ENCODE data around the gene HBE1. TPM values are rescaled to one million over a fixed set of nuclear protein-coding genes. Genes with fewer than 3 reads are reported as not detected.
A peak's percentile ranks its signal among the peaks of the same experiment; 100 is the strongest.

The HBE1 gene
- total RNA-seq, 3 donors from 2014 or later, result 1.3 to 2.3 (median 2.0) TPM

GRCh38 chr11:5290106-5290505 is 20.4 kb upstream of the HBE1 start:
- Mint-ChIP-seq H3K36me3 (ENCODE audit: insufficient read depth) (no peaks in the 10 kb centered on the region), H3K27me3 (ENCODE audit: low read depth) (no peaks in the 10 kb centered on the region), H3K4me3 (no peak overlapping the region), H3K9me3 (peaks cover 3% of the 10 kb centered on the region), H3K4me1 (ENCODE audit: low read depth) (no peaks in the 10 kb centered on the region)
- DNase-seq (no peak), ATAC-seq (no peak)

DNA sequence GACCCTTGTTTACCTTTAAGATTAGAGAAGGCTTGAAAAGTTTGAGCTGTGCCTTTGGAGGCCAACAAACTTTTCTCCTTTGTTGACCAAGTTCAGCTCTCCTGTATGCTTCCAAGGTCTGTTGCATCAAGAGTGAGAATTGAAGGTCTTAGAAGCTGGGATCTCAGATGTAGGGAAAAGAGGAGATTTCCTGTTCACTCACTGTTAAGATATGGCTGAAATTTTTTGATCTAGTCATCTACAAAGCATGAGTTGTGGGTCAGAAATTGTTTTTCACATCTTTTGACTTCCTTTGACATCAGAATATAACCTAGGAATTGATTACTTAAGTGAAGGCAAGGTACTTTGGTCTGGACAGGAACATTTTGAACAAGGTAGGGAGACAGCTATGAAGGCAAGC is 20.0 kb upstream of the HBE1 start:
- Mint-ChIP-seq H3K4me1 (ENCODE audit: low read depth) (no peaks in the 10 kb centered on the region), H3K36me3 (ENCODE audit: insufficient read depth) (no peaks in the 10 kb centered on the region), H3K9me3 (peaks cover 3% of the 10 kb centered on the region), H3K4me3 (no peak overlapping the region), H3K27me3 (ENCODE audit: low read depth) (no peaks in the 10 kb centered on the region)
- DNase-seq (no peak), ATAC-seq (no peak)

GRCh38 chr11:5288906-5289550 is 19.3 kb upstream of the HBE1 start:
- Mint-ChIP-seq H3K9me3 (peaks cover 3% of the 10 kb centered on the region), H3K27me3 (ENCODE audit: low read depth) (no peaks in the 10 kb centered on the region), H3K4me3 (no peak overlapping the region), H3K36me3 (ENCODE audit: insufficient read depth) (no peaks in the 10 kb centered on the region), H3K4me1 (ENCODE audit: low read depth) (no peaks in the 10 kb centered on the region)
- DNase-seq, result no peak
- ATAC-seq, result no peak

DNA sequence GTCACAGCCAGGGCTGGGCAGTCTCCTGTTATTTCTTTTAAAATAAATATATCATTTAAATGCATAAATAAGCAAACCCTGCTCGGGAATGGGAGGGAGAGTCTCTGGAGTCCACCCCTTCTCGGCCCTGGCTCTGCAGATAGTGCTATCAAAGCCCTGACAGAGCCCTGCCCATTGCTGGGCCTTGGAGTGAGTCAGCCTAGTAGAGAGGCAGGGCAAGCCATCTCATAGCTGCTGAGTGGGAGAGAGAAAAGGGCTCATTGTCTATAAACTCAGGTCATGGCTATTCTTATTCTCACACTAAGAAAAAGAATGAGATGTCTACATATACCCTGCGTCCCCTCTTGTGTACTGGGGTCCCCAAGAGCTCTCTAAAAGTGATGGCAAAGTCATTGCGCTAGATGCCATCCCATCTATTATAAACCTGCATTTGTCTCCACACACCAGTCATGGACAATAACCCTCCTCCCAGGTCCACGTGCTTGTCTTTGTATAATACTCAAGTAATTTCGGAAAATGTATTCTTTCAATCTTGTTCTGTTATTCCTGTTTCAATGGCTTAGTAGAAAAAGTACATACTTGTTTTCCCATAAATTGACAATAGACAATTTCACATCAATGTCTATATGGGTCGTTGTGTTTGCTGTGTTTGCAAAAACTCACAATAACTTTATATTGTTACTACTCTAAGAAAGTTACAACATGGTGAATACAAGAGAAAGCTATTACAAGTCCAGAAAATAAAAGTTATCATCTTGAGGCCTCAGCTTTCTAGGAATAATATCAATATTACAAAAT is 18.6 kb upstream of the HBE1 start:
- DNase-seq, result no peak
- no peaks in the 10 kb centered on the region for H3K4me1 Mint-ChIP-seq (ENCODE audit: low read depth)
- H3K27me3 Mint-ChIP-seq (ENCODE audit: low read depth), result no peaks in the 10 kb centered on the region

DNA sequence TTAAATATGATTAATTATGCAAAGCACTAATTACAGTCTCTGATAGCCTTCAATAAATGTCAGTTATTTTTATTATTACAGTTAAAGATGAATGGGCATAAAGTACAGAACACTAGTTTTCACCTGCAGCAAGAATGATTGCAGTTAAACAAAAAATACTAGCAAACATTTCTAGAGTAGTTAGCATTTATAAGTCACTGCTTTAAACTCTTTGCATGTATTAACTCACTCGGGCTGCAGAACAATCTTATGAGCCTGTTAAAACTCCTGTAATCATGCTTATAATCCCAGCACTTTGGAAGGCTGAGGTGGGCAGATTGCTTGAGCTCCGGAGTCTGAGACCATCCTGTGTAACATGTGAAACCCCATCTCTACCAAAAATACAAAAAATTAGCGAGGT is 17.2 kb upstream of the HBE1 start:
- H3K27me3 Mint-ChIP-seq (ENCODE audit: low read depth), result no peaks in the 10 kb centered on the region
- no peak overlapping the region for H3K4me3 Mint-ChIP-seq
- H3K36me3 Mint-ChIP-seq (ENCODE audit: insufficient read depth), result no peaks in the 10 kb centered on the region
- no peaks in the 10 kb centered on the region for H3K4me1 Mint-ChIP-seq (ENCODE audit: low read depth)
- DNase-seq, result no peak
- H3K9me3 Mint-ChIP-seq, result no peaks in the 10 kb centered on the region
- ATAC-seq, result no peak

More for the DNA sequence above, 18.6 kb upstream of the HBE1 start:
- no peak for ATAC-seq
- Mint-ChIP-seq H3K36me3 (ENCODE audit: insufficient read depth) (no peaks in the 10 kb centered on the region), H3K9me3 (peaks cover 3% of the 10 kb centered on the region), H3K4me3 (no peak overlapping the region)

GRCh38 chr11:5286351-5286750 is 16.6 kb upstream of the HBE1 start:
- Mint-ChIP-seq H3K9me3 (no peaks in the 10 kb centered on the region), H3K4me1 (ENCODE audit: low read depth) (no peaks in the 10 kb centered on the region), H3K27me3 (ENCODE audit: low read depth) (no peaks in the 10 kb centered on the region), H3K4me3 (no peak overlapping the region), H3K36me3 (ENCODE audit: insufficient read depth) (no peaks in the 10 kb centered on the region)
- DNase-seq (no peak), ATAC-seq (no peak)

DNA sequence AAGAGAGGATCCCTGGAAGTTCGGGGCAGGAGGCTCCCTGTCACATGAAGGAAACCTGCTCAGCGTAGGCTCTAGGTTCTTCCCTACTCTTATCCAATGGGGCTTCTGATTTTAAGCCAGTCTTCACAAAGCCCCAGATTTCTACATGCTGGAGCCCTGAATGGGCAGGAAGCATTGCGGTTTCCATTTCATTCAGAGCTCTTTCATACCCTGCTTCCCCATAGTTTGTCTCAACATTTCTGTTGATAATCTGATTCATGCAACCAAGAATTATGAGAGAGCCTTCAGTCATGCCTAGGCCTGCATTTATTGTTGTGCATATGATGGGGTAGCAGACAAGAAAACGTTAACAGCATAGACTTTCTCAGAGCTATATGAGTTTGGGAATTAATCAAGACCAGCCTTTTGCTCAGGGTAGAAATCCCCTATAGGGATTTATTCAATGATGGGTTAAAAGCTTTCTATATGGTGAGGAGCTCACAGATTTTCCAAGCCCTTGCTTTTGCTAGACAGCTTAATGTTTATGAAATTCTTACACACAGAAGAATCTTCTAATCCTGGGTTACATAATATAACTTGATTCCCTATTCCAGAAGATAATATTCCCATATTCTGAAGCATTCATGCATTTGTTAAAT is 16.1 kb upstream of the HBE1 start:
- H3K9me3 Mint-ChIP-seq, result no peaks in the 10 kb centered on the region
- DNase-seq (no peak), ATAC-seq (no peak)
- no peaks in the 10 kb centered on the region for H3K36me3 Mint-ChIP-seq (ENCODE audit: insufficient read depth)
- no peaks in the 10 kb centered on the region for H3K27me3 Mint-ChIP-seq (ENCODE audit: low read depth)
- no peak overlapping the region for H3K4me3 Mint-ChIP-seq
- no peaks in the 10 kb centered on the region for H3K4me1 Mint-ChIP-seq (ENCODE audit: low read depth)

DNA sequence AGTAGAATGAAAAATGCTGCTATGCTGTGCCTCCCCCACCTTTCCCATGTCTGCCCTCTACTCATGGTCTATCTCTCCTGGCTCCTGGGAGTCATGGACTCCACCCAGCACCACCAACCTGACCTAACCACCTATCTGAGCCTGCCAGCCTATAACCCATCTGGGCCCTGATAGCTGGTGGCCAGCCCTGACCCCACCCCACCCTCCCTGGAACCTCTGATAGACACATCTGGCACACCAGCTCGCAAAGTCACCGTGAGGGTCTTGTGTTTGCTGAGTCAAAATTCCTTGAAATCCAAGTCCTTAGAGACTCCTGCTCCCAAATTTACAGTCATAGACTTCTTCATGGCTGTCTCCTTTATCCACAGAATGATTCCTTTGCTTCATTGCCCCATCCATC is 14.9 kb upstream of the HBE1 start:
- no peaks in the 10 kb centered on the region for H3K36me3 Mint-ChIP-seq (ENCODE audit: insufficient read depth)
- no peaks in the 10 kb centered on the region for H3K27me3 Mint-ChIP-seq (ENCODE audit: low read depth)
- ATAC-seq (no peak), DNase-seq (no peak)
- H3K4me3 Mint-ChIP-seq, result no peak overlapping the region
- no peaks in the 10 kb centered on the region for H3K4me1 Mint-ChIP-seq (ENCODE audit: low read depth)
- H3K9me3 Mint-ChIP-seq, result no peaks in the 10 kb centered on the region

DNA sequence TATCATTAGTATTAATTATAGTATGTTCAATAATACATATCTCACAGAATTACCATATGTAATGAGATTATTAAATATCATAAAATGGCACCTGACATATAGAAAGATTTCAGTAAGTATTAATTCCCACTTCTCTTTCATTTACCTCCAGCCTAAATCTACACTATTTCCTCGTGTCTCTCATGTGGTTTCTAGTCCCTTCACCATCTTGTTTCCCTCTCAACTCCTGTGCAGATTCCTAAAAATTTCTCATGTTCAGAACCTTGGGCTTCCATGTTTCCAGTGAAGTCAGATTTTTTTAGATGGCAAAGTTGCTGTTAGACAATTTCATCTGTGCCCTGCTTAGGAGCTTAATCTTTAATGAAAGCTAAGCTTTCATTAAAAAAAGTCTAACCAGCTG is 14.1 kb upstream of the HBE1 start:
- no peaks in the 10 kb centered on the region for H3K9me3 Mint-ChIP-seq

GRCh38 chr11:5283086-5283485 is 13.3 kb upstream of the HBE1 start:
- H3K27me3 Mint-ChIP-seq (ENCODE audit: low read depth), result no peaks in the 10 kb centered on the region
- no peaks in the 10 kb centered on the region for H3K4me1 Mint-ChIP-seq (ENCODE audit: low read depth)
- H3K36me3 Mint-ChIP-seq (ENCODE audit: insufficient read depth), result no peaks in the 10 kb centered on the region
- ATAC-seq (no peak), DNase-seq (no peak)
- no peak overlapping the region for H3K4me3 Mint-ChIP-seq
- no peaks in the 10 kb centered on the region for H3K9me3 Mint-ChIP-seq

More for the DNA sequence above, 14.1 kb upstream of the HBE1 start:
- H3K4me1 Mint-ChIP-seq (ENCODE audit: low read depth), result no peaks in the 10 kb centered on the region
- ATAC-seq, result no peak
- DNase-seq, result no peak
- H3K36me3 Mint-ChIP-seq (ENCODE audit: insufficient read depth), result no peaks in the 10 kb centered on the region
- no peaks in the 10 kb centered on the region for H3K27me3 Mint-ChIP-seq (ENCODE audit: low read depth)
- H3K4me3 Mint-ChIP-seq, result no peak overlapping the region

DNA sequence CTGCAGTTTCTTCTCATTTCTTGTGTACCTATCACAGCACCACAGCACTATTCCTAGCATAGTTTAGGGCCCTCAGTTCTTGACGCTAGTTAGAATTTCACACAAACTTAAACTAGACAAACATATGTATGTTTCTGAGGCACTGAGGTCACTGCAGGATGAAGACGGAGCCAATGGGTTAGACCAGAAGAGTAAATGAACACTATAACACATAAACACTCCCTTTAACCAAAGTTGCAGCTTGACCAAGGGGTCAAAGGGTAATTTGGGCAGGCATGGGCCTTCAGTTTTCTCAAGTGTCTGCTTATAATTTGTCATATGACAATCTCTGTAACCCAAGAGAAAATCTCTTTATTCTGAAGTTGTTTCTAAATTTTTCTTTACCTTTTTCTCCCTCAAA is 12.9 kb upstream of the HBE1 start:
- DNase-seq (no peak), ATAC-seq (no peak)
- H3K4me3 Mint-ChIP-seq, result no peak overlapping the region
- H3K9me3 Mint-ChIP-seq, result no peaks in the 10 kb centered on the region
- H3K36me3 Mint-ChIP-seq (ENCODE audit: insufficient read depth), result no peaks in the 10 kb centered on the region
- H3K4me1 Mint-ChIP-seq (ENCODE audit: low read depth), result no peaks in the 10 kb centered on the region
- no peaks in the 10 kb centered on the region for H3K27me3 Mint-ChIP-seq (ENCODE audit: low read depth)

DNA sequence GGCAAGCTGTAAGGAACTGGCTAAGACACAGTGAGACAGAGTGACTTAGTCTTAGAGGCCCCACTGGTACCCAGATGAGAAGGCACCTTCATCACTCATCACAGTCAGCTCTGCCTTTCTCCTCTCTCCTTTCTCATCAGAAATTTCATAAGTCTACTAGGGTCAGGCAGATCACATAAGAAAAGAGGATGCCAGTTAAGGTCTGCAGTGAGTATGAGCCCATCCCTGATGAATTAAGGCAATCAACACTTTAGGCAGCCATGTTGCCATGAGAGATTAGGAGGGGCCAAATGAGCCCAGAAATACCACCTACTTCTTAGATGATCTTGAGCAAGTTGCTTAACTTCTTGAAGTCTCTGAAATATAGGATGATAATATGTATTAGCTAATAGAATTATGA is 11.9 kb upstream of the HBE1 start:
- no peak for DNase-seq
- H3K27me3 Mint-ChIP-seq (ENCODE audit: low read depth), result no peaks in the 10 kb centered on the region
- ATAC-seq, result no peak
- no peaks in the 10 kb centered on the region for H3K4me1 Mint-ChIP-seq (ENCODE audit: low read depth)
- H3K4me3 Mint-ChIP-seq, result no peak overlapping the region
- H3K9me3 Mint-ChIP-seq, result no peaks in the 10 kb centered on the region
- no peaks in the 10 kb centered on the region for H3K36me3 Mint-ChIP-seq (ENCODE audit: insufficient read depth)

DNA sequence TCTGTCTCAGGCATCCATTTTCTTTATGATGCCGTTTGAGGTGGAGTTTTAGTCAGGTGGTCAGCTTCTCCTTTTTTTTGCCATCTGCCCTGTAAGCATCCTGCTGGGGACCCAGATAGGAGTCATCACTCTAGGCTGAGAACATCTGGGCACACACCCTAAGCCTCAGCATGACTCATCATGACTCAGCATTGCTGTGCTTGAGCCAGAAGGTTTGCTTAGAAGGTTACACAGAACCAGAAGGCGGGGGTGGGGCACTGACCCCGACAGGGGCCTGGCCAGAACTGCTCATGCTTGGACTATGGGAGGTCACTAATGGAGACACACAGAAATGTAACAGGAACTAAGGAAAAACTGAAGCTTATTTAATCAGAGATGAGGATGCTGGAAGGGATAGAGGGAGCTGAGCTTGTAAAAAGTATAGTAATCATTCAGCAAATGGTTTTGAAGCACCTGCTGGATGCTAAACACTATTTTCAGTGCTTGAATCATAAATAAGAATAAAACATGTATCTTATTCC is 10.9 kb upstream of the HBE1 start:
- Mint-ChIP-seq H3K27me3 (ENCODE audit: low read depth) (no peaks in the 10 kb centered on the region), H3K4me1 (ENCODE audit: low read depth) (no peaks in the 10 kb centered on the region), H3K4me3 (no peak overlapping the region), H3K36me3 (ENCODE audit: insufficient read depth) (no peaks in the 10 kb centered on the region), H3K9me3 (no peaks in the 10 kb centered on the region)
- peak; percentile 51 to 54 for ATAC-seq
- no peak for DNase-seq

GRCh38 chr11:5279471-5280090 is 9.8 kb upstream of the HBE1 start:
- H3K27me3 Mint-ChIP-seq (ENCODE audit: low read depth), result no peaks in the 10 kb centered on the region
- H3K36me3 Mint-ChIP-seq (ENCODE audit: insufficient read depth), result no peaks in the 10 kb centered on the region
- ATAC-seq, result no peak
- H3K4me1 Mint-ChIP-seq (ENCODE audit: low read depth), result no peaks in the 10 kb centered on the region
- DNase-seq, result no peak
- H3K4me3 Mint-ChIP-seq, result no peak overlapping the region
- no peaks in the 10 kb centered on the region for H3K9me3 Mint-ChIP-seq

Data from activated T-cell treated with anti-CD3 and anti-CD28 coated beads, Interleukin-2, amount 50 U/mL, for 4 hours (primary cell).